Neural progenitor cell (in vitro differentiated cells): ENCODE measurements around the gene TRPM3.

Experiments
- EZH2 ChIP-seq: fragments of 200-600 bp; sonication (generic); IDR thresholded peaks from 2 replicates; pipeline ENCODE4 v1.6.1; 2017; ENCODE audit warnings: antibody characterized with exemption, mild to moderate bottlenecking, moderate library complexity
- EZH2phosphoT487 ChIP-seq: fragments of 200-600 bp; sonication (generic); IDR thresholded peaks from 2 replicates; pipeline ENCODE4 v1.6.1; 2017; ENCODE audit warnings: antibody characterized with exemption
- TF ChIP-seq, protein P1 (sequence below): fragments of 200-600 bp; sonication (generic); IDR thresholded peaks from 2 replicates; pipeline ENCODE4 v1.5.1; 2017; ENCODE audit warnings: antibody characterized with exemption, mild to moderate bottlenecking

DNA sequence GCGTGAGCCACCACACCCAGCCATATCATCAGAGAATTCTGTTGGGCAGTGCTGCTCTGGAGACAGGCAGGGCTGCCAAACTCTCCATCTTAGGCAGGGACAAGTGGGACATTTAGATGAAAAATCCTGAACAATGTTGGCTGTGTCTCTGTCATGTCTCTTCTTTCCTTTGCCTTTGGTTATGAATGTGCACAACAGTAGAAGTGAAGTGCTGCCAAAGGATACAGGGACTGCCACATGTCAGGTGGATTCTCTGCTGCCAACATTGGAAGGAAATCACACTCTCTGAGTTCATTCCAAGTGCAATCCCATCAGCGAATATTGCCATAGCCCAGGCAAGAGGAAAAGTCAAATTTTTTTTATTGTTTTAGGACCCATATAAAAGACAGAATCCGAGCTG, 348.8 kb downstream of the TRPM3 start:
- TF ChIP-seq, protein P1, sequence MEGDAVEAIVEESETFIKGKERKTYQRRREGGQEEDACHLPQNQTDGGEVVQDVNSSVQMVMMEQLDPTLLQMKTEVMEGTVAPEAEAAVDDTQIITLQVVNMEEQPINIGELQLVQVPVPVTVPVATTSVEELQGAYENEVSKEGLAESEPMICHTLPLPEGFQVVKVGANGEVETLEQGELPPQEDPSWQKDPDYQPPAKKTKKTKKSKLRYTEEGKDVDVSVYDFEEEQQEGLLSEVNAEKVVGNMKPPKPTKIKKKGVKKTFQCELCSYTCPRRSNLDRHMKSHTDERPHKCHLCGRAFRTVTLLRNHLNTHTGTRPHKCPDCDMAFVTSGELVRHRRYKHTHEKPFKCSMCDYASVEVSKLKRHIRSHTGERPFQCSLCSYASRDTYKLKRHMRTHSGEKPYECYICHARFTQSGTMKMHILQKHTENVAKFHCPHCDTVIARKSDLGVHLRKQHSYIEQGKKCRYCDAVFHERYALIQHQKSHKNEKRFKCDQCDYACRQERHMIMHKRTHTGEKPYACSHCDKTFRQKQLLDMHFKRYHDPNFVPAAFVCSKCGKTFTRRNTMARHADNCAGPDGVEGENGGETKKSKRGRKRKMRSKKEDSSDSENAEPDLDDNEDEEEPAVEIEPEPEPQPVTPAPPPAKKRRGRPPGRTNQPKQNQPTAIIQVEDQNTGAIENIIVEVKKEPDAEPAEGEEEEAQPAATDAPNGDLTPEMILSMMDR, result no peak
- no peak for TF ChIP-seq EZH2
- TF ChIP-seq EZH2phosphoT487, result no peak
